ENCODE results near the gene OSR1.
"Not testable (repeated sequence)": the region's sequence is repeated elsewhere in the genome, so short reads cannot be mapped to it uniquely, and the experiment has no call there.

OSR1 gene

GRCh38 chr2:19330436-19330835 is 28.0 kb downstream of the OSR1 start:
- no peak for DNase-seq

GRCh38 chr2:19329445-19329844 is 29.0 kb downstream of the OSR1 start:
- DNase-seq: no peak

DNA sequence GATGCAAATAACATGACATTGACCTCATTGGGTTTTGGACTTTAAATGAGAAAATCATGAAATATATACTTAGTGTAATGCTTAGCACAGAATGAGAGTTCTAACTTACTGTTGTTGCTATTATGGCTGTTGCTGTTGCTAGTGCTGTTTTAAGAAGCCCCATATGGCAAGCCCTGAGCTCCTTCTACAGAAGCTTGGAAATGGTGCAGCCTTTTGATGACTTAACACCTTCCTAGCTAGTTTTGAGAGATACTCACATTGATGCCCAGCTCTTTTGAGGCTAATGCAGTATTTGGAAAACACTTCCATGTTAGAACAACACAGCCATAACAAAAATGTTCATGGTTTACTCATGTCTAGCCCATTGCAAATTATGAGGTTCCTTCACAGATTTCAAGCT is 30.9 kb downstream of the OSR1 start:
- DNase-seq: no peak

GRCh38 chr2:19321946-19322345 is 36.5 kb downstream of the OSR1 start:
- no peak for DNase-seq

DNA sequence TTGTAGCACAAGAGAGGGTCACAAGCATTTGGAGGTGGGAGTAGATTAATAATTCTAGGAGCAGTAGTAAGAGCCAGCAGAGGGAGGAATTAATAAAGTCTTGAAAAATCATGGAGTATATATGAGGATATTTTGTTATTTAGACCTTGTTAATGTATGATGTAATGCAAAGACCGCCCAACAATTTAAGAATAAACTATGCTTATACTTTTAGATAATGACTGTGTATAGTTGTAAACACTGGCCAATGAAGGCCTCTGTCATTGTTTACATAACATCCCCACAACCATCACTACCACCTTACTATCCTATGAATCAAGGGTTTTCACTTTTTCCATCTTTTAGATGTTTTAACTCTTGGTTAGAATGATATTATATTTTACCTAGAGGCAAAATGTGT is 37.6 kb downstream of the OSR1 start:
- DNase-seq: no peak

DNA sequence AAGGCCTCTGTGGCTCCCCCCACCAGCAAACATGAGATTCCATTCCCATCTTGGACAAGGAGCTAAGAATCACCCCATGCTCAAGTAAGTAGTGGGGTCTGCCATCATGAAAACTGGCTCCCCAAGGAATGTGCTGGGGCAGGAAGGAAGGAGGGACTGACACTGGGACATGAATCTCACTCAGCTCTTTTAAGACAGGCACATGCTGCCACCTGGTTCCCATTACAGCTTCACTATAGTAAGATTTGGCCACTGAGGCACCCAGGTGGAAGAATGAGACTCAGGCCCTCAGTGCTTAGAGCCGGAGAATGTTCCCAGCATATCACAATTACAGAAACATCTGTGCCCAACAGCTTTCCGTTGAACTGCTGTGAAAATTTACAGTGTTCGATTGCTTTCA is 38.7 kb downstream of the OSR1 start:
- DNase-seq: no peak

DNA sequence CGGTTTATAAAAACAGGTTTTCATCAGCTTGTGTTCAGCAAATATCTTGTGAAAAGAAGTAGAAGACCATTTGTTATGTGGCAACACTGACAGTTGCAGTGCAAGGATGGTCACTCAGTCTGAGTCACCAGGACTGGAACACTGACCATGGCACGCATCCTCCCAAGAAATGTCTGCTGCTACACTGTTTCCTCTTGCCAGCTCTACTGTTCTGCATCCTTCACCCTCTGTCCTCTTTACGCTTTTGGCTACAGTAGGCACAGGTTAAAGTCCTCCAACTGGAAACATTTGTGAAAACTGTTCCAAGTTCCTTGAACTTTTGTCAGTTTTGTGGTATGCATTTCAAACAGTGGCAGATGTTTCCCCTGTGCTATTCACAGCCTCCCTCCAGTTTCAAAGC is 39.4 kb downstream of the OSR1 start:
- no peak for DNase-seq

DNA sequence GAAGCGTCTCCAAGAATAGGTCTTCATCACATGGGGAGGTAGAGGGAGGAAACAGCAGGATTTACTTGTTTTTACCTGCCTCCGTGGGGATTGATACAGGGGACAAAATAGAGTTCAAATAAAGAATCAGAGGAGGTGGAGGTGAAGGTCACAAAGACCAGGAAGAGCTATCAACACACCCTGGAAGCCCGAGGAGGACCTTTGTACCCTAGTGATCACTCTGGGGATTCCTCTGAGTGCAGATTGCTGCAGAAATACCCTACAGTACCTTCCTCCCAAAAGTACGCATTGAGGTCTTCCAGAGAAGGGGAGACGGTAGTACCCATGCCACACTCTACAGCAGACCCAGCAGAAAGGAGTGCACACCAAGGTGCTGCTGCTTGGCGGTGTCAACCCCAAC is 44.9 kb downstream of the OSR1 start:
- no peak for DNase-seq

DNA sequence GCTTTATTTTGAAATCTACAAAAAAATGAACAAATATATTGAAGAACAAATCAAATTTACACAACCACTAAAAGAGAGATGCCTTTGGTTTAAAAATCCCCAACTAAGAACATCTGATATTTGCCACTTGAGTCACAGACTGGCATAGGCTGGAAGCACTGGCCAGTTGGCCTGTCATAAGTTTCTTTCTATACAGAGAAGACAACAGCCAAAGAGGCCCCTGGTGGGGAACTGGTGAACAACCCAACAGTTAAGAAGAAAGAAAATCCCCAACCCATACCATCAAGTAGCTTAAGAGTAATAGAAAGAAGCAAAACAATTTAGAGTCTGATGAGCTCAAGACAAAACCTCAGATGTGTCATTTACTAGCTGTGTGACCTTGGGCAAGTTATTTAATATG is 45.5 kb downstream of the OSR1 start:
- no peak for DNase-seq

DNA sequence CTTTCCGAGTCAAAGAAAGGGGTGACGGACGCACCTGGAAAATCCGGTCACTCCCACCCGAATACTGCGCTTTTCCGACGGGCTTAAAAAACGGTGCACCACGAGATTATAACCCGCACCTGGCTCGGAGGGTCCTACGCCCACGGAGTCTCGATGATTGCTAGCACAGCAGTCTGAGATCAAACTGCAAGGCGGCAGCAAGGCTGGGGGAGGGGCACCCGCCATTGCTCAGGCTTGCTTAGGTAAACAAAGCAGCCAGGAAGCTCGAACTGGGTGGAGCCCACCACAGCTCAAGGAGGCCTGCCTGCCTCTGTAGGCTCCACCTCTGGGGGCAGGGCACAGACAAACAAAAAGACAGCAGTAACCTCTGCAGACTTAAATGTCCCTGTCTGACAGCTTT is 52.4 kb downstream of the OSR1 start:
- DNase-seq: not testable (repeated sequence)

- DNase-seq: not testable (repeated sequence)
These were observed 52.9 kb downstream of the OSR1 start for GRCh38 chr2:19305400-19306055.

DNA sequence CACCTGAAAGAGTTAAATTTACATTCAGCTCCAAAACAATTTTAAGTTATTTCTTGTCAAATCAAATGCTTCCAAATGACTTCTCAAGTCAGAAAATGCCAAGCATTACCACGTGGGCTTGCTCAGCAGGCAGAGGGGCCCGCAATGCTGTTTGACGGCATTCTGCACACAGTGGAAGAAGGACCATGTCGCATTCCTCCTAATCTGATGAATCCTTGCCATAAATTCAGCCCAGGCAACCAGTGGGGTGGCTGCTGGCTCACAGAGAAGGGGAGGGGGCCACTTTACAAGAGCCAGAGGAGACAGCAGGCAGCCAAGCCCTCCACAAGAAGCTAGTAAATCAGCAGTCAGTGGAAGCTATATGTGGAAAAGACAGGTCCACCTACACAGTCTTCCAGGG is 56.7 kb downstream of the OSR1 start:
- DNase-seq: no peak
